DOHH2 (cell line): ENCODE measurements around the gene MRPL50.

ENCODE experiments used
- EZH2phosphoT487 ChIP-seq: fragments of 200-600 bp; sonication (generic); IDR thresholded peaks from 2 replicates; pipeline ENCODE4 v1.6.1; 2017; ENCODE audit warnings: borderline replicate concordance, mild to moderate bottlenecking, antibody characterized with exemption, low read length, moderate library complexity, mixed read lengths
- TF ChIP-seq, protein P1 (sequence below): fragments of 200-600 bp; sonication (generic); IDR thresholded peaks from one replicate; pipeline ENCODE4 v1.5.1; 2014; ENCODE audit warnings: antibody characterized with exemption, mild to moderate bottlenecking, low read depth, low read length; ENCODE audit not compliant: poor library complexity, severe bottlenecking

GRCh38 chr9:101369884-101370531, 28.4 kb downstream of the MRPL50 start:
- TF ChIP-seq, protein P1, sequence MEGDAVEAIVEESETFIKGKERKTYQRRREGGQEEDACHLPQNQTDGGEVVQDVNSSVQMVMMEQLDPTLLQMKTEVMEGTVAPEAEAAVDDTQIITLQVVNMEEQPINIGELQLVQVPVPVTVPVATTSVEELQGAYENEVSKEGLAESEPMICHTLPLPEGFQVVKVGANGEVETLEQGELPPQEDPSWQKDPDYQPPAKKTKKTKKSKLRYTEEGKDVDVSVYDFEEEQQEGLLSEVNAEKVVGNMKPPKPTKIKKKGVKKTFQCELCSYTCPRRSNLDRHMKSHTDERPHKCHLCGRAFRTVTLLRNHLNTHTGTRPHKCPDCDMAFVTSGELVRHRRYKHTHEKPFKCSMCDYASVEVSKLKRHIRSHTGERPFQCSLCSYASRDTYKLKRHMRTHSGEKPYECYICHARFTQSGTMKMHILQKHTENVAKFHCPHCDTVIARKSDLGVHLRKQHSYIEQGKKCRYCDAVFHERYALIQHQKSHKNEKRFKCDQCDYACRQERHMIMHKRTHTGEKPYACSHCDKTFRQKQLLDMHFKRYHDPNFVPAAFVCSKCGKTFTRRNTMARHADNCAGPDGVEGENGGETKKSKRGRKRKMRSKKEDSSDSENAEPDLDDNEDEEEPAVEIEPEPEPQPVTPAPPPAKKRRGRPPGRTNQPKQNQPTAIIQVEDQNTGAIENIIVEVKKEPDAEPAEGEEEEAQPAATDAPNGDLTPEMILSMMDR = no peak
- no peak for TF ChIP-seq EZH2phosphoT487
